Trophoblast cell (in vitro differentiated cells and primary cell): ENCODE data around the gene TAF1B.
A peak's percentile ranks its signal among the peaks of the same experiment; 100 is the strongest.

Experiments used
- DNase-seq, 2 donors: peaks; one replicate each; pipeline ENCODE4 v3.0.0-alpha.2; 2016
- H2AFZ ChIP-seq: 2 replicates; pipeline ENCODE4 v1.6.1; 2013; ENCODE audit warnings: low read length, moderate library complexity, mild to moderate bottlenecking; ENCODE audit not compliant: insufficient read depth, poor library complexity
- H2AK5ac ChIP-seq: 2 replicates; pipeline ENCODE4 v1.6.1; 2013; ENCODE audit warnings: mild to moderate bottlenecking, low read length
- H2BK120ac ChIP-seq: 2 replicates; pipeline ENCODE4 v1.6.1; 2013; ENCODE audit warnings: low read length, mild to moderate bottlenecking, moderate library complexity; ENCODE audit not compliant: insufficient read depth, poor library complexity
- H2BK12ac ChIP-seq: 2 replicates; pipeline ENCODE4 v1.6.1; 2013; ENCODE audit warnings: mild to moderate bottlenecking, low read length, moderate library complexity
- H2BK5ac ChIP-seq: 2 replicates; pipeline ENCODE4 v1.6.1; 2013; ENCODE audit warnings: low read length, low read depth, moderate library complexity, mild to moderate bottlenecking; ENCODE audit not compliant: poor library complexity
- H3K14ac ChIP-seq: 2 replicates; pipeline ENCODE4 v1.6.1; 2013; ENCODE audit warnings: mild to moderate bottlenecking, low read length
- H3K18ac ChIP-seq: 2 replicates; pipeline ENCODE4 v1.6.1; 2013; ENCODE audit warnings: mild to moderate bottlenecking, low read length
- H3K23ac ChIP-seq: 2 replicates; pipeline ENCODE4 v1.6.1; 2013; ENCODE audit warnings: low read length
- H3K27ac ChIP-seq: 2 replicates; pipeline ENCODE4 v1.5.1; 2013; ENCODE audit warnings: low read depth, mild to moderate bottlenecking, inconsistent platforms, low read length, moderate library complexity
- H3K27me3 ChIP-seq: 2 replicates; pipeline ENCODE4 v1.6.1; 2013; ENCODE audit warnings: inconsistent platforms, mild to moderate bottlenecking, low read length, moderate library complexity; ENCODE audit not compliant: insufficient read depth
- H3K36me3 ChIP-seq, 2 experiments: 1 replicate in 1 of 2; 2 replicates in 1 of 2; pipeline ENCODE4 v1.6.1; 2013; ENCODE audit warnings: low read length in 2 of 2, mild to moderate bottlenecking in 2 of 2, moderate library complexity in 1 of 2; ENCODE audit not compliant: insufficient read depth in 2 of 2, control insufficient read depth in 1 of 2
- H3K4ac ChIP-seq: 2 replicates; pipeline ENCODE4 v1.6.1; 2013; ENCODE audit warnings: low read depth, mild to moderate bottlenecking, low read length, moderate library complexity
- H3K4me1 ChIP-seq, 2 experiments: 1 replicate in 1 of 2; 2 replicates in 1 of 2; pipeline ENCODE4 v1.6.1; 2013; ENCODE audit warnings: low read length in 2 of 2, mild to moderate bottlenecking in 2 of 2, moderate library complexity in 1 of 2; ENCODE audit not compliant: insufficient read depth in 2 of 2, control insufficient read depth in 1 of 2
- H3K4me2 ChIP-seq: 2 replicates; pipeline ENCODE4 v1.6.1; 2013; ENCODE audit warnings: inconsistent platforms, mild to moderate bottlenecking, low read length, moderate library complexity
- H3K4me3 ChIP-seq: 2 replicates; pipeline ENCODE4 v1.5.1; 2013; ENCODE audit warnings: mild to moderate bottlenecking, low read depth, low read length, inconsistent platforms
- H3K79me1 ChIP-seq: one replicate; pipeline ENCODE4 v1.6.1; 2013; ENCODE audit warnings: low read length
- H3K79me2 ChIP-seq: 2 replicates; pipeline ENCODE4 v1.6.1; 2013; ENCODE audit warnings: low read length, mild to moderate bottlenecking; ENCODE audit not compliant: control insufficient read depth, insufficient read depth, poor library complexity
- H3K9ac ChIP-seq: 2 replicates; pipeline ENCODE4 v1.6.1; 2013; ENCODE audit warnings: mild to moderate bottlenecking, low read length
- H3K9me3 ChIP-seq: 2 replicates; pipeline ENCODE4 v1.6.1; 2013; ENCODE audit warnings: low read depth, mild to moderate bottlenecking, control low read depth, inconsistent platforms, low read length; ENCODE audit not compliant: insufficient read depth
- H4K12ac ChIP-seq: 2 replicates; pipeline ENCODE4 v1.6.1; 2013; ENCODE audit warnings: low read depth, mild to moderate bottlenecking, low read length, moderate library complexity
- H4K8ac ChIP-seq: 2 replicates; pipeline ENCODE4 v1.6.1; 2013; ENCODE audit warnings: low read depth, mild to moderate bottlenecking, low read length, moderate library complexity
- H4K91ac ChIP-seq: one replicate; pipeline ENCODE4 v1.6.1; 2013; ENCODE audit warnings: low read depth, mild to moderate bottlenecking, low read length, moderate library complexity
- WGBS: extraction: QIAGEN DNeasy Blood & Tissue Kit; methylation state at CpG from one replicate; pipeline ENCODE4 v1.1.7; 2013; ENCODE audit warnings: missing lambda C conversion rate; ENCODE audit not compliant: insufficient read length, insufficient coverage; ENCODE audit errors: extremely low coverage; 5-methylcytosine and 5-hydroxymethylcytosine counted together

Gene TAF1B

DNA sequence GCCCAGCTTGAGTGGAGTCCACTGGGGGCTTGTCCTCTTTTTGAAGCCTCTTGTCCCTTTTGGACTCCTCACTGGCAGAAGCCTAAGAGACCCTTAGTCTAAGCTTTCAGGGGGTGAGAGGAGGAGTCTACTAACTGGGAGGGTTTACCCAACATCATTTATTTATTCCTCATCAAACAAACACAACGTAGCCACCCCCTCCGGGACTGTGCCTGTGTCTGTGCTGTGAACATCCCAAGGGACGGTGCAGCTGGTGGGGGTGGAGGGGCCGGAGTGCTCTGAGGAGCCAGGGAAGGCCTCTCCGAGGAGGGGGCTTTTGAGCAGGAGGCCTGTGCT, 42.7 kb upstream of the TAF1B start:
- Histone ChIP-seq H3K27me3 (no peaks in the 10 kb centered on the region), H3K9ac (no peak overlapping the region), H2BK5ac (peak overlapping the region; percentile 83), H3K14ac (peak overlapping the region; percentile 73), H3K18ac (peak overlapping the region; percentile 84), H3K4ac (peak overlapping the region; percentile 11), H3K23ac (no peak overlapping the region), H2BK12ac (peak overlapping the region; percentile 90), H3K4me3 (no peak overlapping the region), H3K4me2 (no peak overlapping the region), H3K36me3 (no peaks in the 10 kb centered on the region), H3K4me1 (peaks cover 39 to 46% of the 10 kb centered on the region in 2 experiments), H3K27ac (peak overlapping the region; percentile 97), H2BK120ac (peak overlapping the region; percentile 87), H2AK5ac (peak overlapping the region; percentile 65), H3K79me2 (peaks cover 6% of the 10 kb centered on the region), H4K91ac (peak overlapping the region; percentile 96), H4K8ac (peak overlapping the region; percentile 79), H3K9me3 (no peaks in the 10 kb centered on the region), H3K79me1 (peaks cover 31% of the 10 kb centered on the region), H4K12ac (peak overlapping the region; percentile 18), H2AFZ (no peak overlapping the region)
- no CpG with 5 or more reads among the region's 5 CpGs for WGBS
- DNase-seq, result peak in 1 of 2 donors; percentile 42

DNA sequence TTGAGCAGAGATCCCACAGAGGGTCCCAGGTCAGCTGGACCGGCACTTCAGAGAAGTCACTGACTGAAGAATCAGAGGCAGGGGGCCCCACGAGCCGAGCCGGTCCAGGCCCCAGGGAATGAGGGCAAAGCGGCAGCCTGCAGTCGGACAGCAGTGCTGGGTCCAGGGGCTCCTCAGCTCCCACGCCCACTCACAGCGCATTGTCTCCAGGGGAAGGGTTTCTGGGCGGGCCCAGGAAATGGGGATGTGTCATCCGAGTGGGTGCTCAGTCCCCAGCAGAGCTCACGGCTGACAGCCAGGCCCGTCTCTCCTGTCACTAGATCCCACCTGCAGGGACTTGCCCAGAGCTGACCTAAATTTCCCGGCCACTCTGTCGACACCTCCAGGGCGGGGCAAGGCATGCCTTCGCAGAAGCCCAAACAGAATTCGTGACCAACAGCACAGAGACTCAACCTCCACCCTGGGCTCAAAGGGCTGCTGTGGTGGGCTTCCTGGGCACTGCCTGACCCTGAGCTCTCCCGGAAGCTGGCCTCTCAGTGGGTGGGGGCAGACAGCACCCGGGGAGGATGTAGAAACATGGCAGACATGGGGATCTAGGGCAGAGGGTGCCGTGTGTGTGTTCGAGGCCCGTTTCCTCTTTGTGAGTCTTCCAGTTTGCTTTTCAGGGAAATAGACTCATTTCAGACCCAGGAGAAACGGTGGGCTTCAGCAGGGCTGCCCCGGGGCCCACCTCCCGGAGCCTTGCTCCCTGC, 42.1 kb upstream of the TAF1B start:
- H3K14ac ChIP-seq, result peak overlapping the region; percentile 73
- H3K23ac ChIP-seq, result no peak overlapping the region
- peak overlapping the region; percentile 83 for H2BK5ac ChIP-seq
- H3K4ac ChIP-seq, result peak overlapping the region; percentile 46
- H3K79me2 ChIP-seq, result peaks cover 6% of the 10 kb centered on the region
- peak overlapping the region; percentile 79 for H4K8ac ChIP-seq
- no CpG with 5 or more reads among the region's 25 CpGs for WGBS
- H3K9ac ChIP-seq, result no peak overlapping the region
- peak; percentile 98 for DNase-seq
- H3K4me3 ChIP-seq, result no peak overlapping the region
- peak overlapping the region; percentile 7 for H3K4me2 ChIP-seq
- H2AFZ ChIP-seq, result peak overlapping the region; percentile 24
- H3K18ac ChIP-seq, result peak overlapping the region; percentile 84
- peak overlapping the region; percentile 65 for H2AK5ac ChIP-seq
- H3K27ac ChIP-seq, result peak overlapping the region; percentile 97
- peaks cover 31% of the 10 kb centered on the region for H3K79me1 ChIP-seq
- H3K36me3 ChIP-seq, result no peaks in the 10 kb centered on the region
- H3K9me3 ChIP-seq, result no peaks in the 10 kb centered on the region
- peak overlapping the region; percentile 18 for H4K12ac ChIP-seq
- H4K91ac ChIP-seq, result peak overlapping the region; percentile 96
- H2BK120ac ChIP-seq, result peak overlapping the region; percentile 87
- peak overlapping the region; percentile 90 for H2BK12ac ChIP-seq
- H3K27me3 ChIP-seq, result no peaks in the 10 kb centered on the region
- H3K4me1 ChIP-seq, result peaks cover 39 to 46% of the 10 kb centered on the region in 2 experiments

DNA sequence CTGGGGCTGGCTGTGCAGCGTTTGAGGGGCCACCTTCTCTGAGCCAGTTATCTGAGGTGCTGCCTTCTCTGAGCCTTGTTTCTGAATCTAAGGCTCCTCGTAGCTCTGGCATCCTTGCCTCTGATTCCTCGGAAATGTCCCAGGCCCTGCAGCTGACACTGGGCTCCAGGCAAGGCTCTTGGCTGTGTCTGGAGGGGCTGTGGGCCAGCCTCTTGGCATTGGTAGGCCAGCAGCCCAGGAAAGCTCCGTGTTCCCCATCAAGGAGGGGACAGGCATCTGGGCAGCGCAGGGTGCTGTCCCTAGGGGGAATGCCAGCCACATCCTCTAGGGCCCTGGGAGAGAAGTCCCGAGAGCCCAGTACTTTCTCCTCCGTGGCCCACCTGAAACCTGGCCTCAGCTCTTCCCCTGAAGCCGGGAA, 40.7 kb upstream of the TAF1B start:
- Histone ChIP-seq H3K27me3 (no peaks in the 10 kb centered on the region), H2AFZ (no peak overlapping the region), H4K8ac (peak overlapping the region; percentile 72), H3K36me3 (no peaks in the 10 kb centered on the region), H3K18ac (peak overlapping the region; percentile 34), H3K4me3 (no peak overlapping the region), H3K23ac (no peak overlapping the region), H3K4me1 (peaks cover 38 to 46% of the 10 kb centered on the region in 2 experiments), H2BK5ac (peak overlapping the region; percentile 81), H2BK120ac (peak overlapping the region; percentile 95), H2BK12ac (peak overlapping the region; percentile 91), H3K4me2 (no peak overlapping the region), H4K91ac (peak overlapping the region; percentile 96), H3K79me2 (peaks cover 6% of the 10 kb centered on the region), H3K27ac (peak overlapping the region; percentile 97), H3K9ac (no peak overlapping the region), H2AK5ac (peak overlapping the region; percentile 57), H3K79me1 (peaks cover 31% of the 10 kb centered on the region), H3K9me3 (peaks cover 4% of the 10 kb centered on the region), H4K12ac (peak overlapping the region; percentile 3), H3K14ac (peak overlapping the region; percentile 82), H3K4ac (peak overlapping the region; percentile 81)
- WGBS, result no CpG with 5 or more reads among the region's 8 CpGs
- DNase-seq, result no peak

- Histone ChIP-seq H2BK120ac (peak overlapping the region; percentile 95), H2BK12ac (peak overlapping the region; percentile 91), H3K27me3 (no peaks in the 10 kb centered on the region), H3K27ac (peak overlapping the region; percentile 97), H3K79me2 (peaks cover 6% of the 10 kb centered on the region), H4K91ac (peak overlapping the region; percentile 96), H4K8ac (peak overlapping the region; percentile 72), H3K79me1 (peaks cover 30% of the 10 kb centered on the region), H3K4ac (no peak overlapping the region), H3K14ac (peak overlapping the region; percentile 82), H3K9me3 (peaks cover 4% of the 10 kb centered on the region), H3K18ac (peak overlapping the region; percentile 34), H2BK5ac (peak overlapping the region; percentile 45), H3K23ac (no peak overlapping the region), H3K4me3 (no peak overlapping the region), H2AFZ (no peak overlapping the region), H3K36me3 (no peaks in the 10 kb centered on the region), H3K4me2 (no peak overlapping the region), H3K4me1 (peaks cover 32 to 40% of the 10 kb centered on the region in 2 experiments), H3K9ac (no peak overlapping the region), H2AK5ac (peak overlapping the region; percentile 57), H4K12ac (peak overlapping the region; percentile 3)
- no CpG with 5 or more reads among the region's 17 CpGs for WGBS
- DNase-seq, result peak; percentile 98 to 100
Measured at GRCh38 chr2:9803023-9803805, 40.1 kb upstream of the TAF1B start.
